ENCODE results near the gene CRELD1.

- TF ChIP-seq CTCF (IDR thresholded peaks at IDR 0.05), result no peak
- no peak for TF ChIP-seq POLR2A (IDR thresholded peaks at IDR 0.05)
These were observed 15.2 kb upstream of the CRELD1 start for GRCh38 chr3:9918261-9919038.

Measured in body of pancreas (tissue), 4 donors.